ENCODE measurements around the gene EIF3I. TPM values are rescaled to one million over a fixed set of nuclear protein-coding genes. Genes with fewer than 3 reads are reported as not detected.

Gene EIF3I
- total and polyA plus RNA-seq, 2 of the 13 experiments (the other 11 are each of a cell fraction or from before 2014, with no cell fraction given), result 210 to 223 TPM

GRCh38 chr1:32205401-32206370 is 16.5 kb upstream of the EIF3I start, which contains the start of gene IQCC (continued):
- TF ChIP-seq ZNF138 (CRISPR knock-in tag; IDR thresholded peaks at IDR 0.05; ENCODE audit: low read depth) (0 out of 2 replicates have a peak, but pooled peaks have one; percentile 43), KDM4B (CRISPR knock-in tag; IDR thresholded peaks at IDR 0.05) (no peak), ZNF333 (CRISPR knock-in tag; IDR thresholded peaks at IDR 0.05; ENCODE audit: borderline replicate concordance) (no peak), ETS1 (CRISPR knock-in tag; IDR thresholded peaks at IDR 0.05) (no peak), POGK (CRISPR knock-in tag; conservative IDR thresholded peaks at IDR 0.05) (peak; percentile 71; the same call in 1 of the 2 replicates), JDP2 (CRISPR knock-in tag; IDR thresholded peaks at IDR 0.05; ENCODE audit: borderline replicate concordance) (no peak), ZNF75D (CRISPR knock-in tag; IDR thresholded peaks at IDR 0.05; ENCODE audit: borderline replicate concordance) (no peak), MYPOP (CRISPR knock-in tag; IDR thresholded peaks at IDR 0.05) (no peak), FOXO1 (CRISPR knock-in tag; IDR thresholded peaks at IDR 0.05) (no peak), GLMP (CRISPR knock-in tag; IDR thresholded peaks at IDR 0.05; ENCODE audit: borderline replicate concordance) (peak; percentile 44; the same call in 1 of the 2 replicates), ZNF710 (CRISPR knock-in tag; IDR thresholded peaks at IDR 0.05; ENCODE audit: borderline replicate concordance) (no peak), PCBP1 (IDR thresholded peaks at IDR 0.05; ENCODE audit: borderline replicate concordance, low read depth, low read length) (no peak), NFAT5 (CRISPR knock-in tag; IDR thresholded peaks at IDR 0.05) (no peak)

Data from HepG2 (cell line).